HepG2 (cell line): ENCODE results near the gene PEAK1. TPM values are rescaled to one million over a fixed set of nuclear protein-coding genes. Genes with fewer than 3 reads are reported as not detected.

Experiments used
- GABPA ChIP-seq, 2 experiments: IDR thresholded peaks; 2 replicates each; pipeline ENCODE4 v1.6.1; 2011 to 2016; ENCODE audit warnings: low read depth in 2 of 2, low read length in 1 of 2, missing biosample characterization in 1 of 2, missing genetic modification characterization in 1 of 2
- JUN ChIP-seq: sonication (generic); formaldehyde crosslinking; IDR thresholded peaks from 2 replicates; pipeline ENCODE4 v1.4.0; 2020; ENCODE audit warnings: mild to moderate bottlenecking, missing genetic modification reagents
- KDM5B ChIP-seq: sonication (generic); formaldehyde crosslinking; IDR thresholded peaks from 2 replicates; pipeline ENCODE4 v1.4.0; 2020; ENCODE audit warnings: missing genetic modification reagents, mild to moderate bottlenecking, borderline replicate concordance
- MXI1 ChIP-seq: IDR thresholded peaks from 3 replicates; pipeline ENCODE4 v1.6.1; 2012; ENCODE audit warnings: low read depth, low read length, inconsistent platforms, borderline replicate concordance
- NCOA1 ChIP-seq: sonication (generic); formaldehyde crosslinking; IDR thresholded peaks from 2 replicates; pipeline ENCODE4 v1.9.0; 2021; ENCODE audit warnings: missing genetic modification reagents
- NFKB2 ChIP-seq: sonication (generic); formaldehyde crosslinking; IDR thresholded peaks from 2 replicates; pipeline ENCODE4 v1.4.0; 2020; ENCODE audit warnings: missing genetic modification reagents, borderline replicate concordance
- POGZ ChIP-seq: sonication (generic); formaldehyde crosslinking; IDR thresholded peaks from 2 replicates; pipeline ENCODE4 v1.4.0; 2020; ENCODE audit warnings: mild to moderate bottlenecking, missing genetic modification reagents
- PRDM15 ChIP-seq: sonication (generic); formaldehyde crosslinking; IDR thresholded peaks from 2 replicates; pipeline ENCODE4 v1.4.0; 2020; ENCODE audit warnings: missing genetic modification reagents
- RCOR2 ChIP-seq: IDR thresholded peaks from 2 replicates; pipeline ENCODE4 v1.6.1; 2016; ENCODE audit warnings: missing biosample characterization, missing genetic modification reagents
- SALL1 ChIP-seq: sonication (generic); formaldehyde crosslinking; IDR thresholded peaks from 2 replicates; pipeline ENCODE4 v1.8.0; 2022; ENCODE audit warnings: mild to moderate bottlenecking, missing genetic modification reagents
- SOX6 ChIP-seq, 2 experiments: fragments of 450-650 bp in 1 of 2; sonication (generic) in 1 of 2; formaldehyde crosslinking in 1 of 2; IDR thresholded peaks; 2 replicates each; pipeline versions ENCODE4 v1.4.0 to v1.6.1; 2017 to 2020; ENCODE audit warnings: antibody characterized with exemption in 1 of 2, mild to moderate bottlenecking in 1 of 2, missing genetic modification reagents in 1 of 2
- SP140L ChIP-seq: sonication (generic); formaldehyde crosslinking; IDR thresholded peaks from 2 replicates; pipeline ENCODE4 v1.4.0; 2020; ENCODE audit warnings: missing genetic modification reagents, borderline replicate concordance
- TBX2 ChIP-seq: sonication (generic); formaldehyde crosslinking; IDR thresholded peaks from 2 replicates; pipeline ENCODE4 v1.5.0; 2020; ENCODE audit warnings: missing genetic modification reagents, mild to moderate bottlenecking, borderline replicate concordance
- XRCC5 ChIP-seq: fragments of 200-400 bp; formaldehyde crosslinking; optimal IDR thresholded peaks from 2 replicates; pipeline ENCODE3; 2017; ENCODE audit warnings: mild to moderate bottlenecking, low read length
- ZFAT ChIP-seq: sonication (generic); formaldehyde crosslinking; conservative IDR thresholded peaks from 2 replicates; pipeline ENCODE4 v1.8.1; 2023; ENCODE audit warnings: missing genetic modification reagents, inconsistent platforms
- ZNF24 ChIP-seq: fragments of 450-650 bp; IDR thresholded peaks from 2 replicates; pipeline ENCODE4 v1.6.1; 2017; ENCODE audit warnings: antibody characterized with exemption, mild to moderate bottlenecking
- ZNF343 ChIP-seq: sonication (generic); formaldehyde crosslinking; IDR thresholded peaks from 2 replicates; pipeline ENCODE4 v1.4.0; 2020; ENCODE audit warnings: mild to moderate bottlenecking, missing genetic modification reagents
- ZNF441 ChIP-seq: sonication (generic); formaldehyde crosslinking; IDR thresholded peaks from 2 replicates; pipeline ENCODE4 v1.7.0; 2021; ENCODE audit warnings: missing genetic modification reagents, borderline replicate concordance
- ZNF644 ChIP-seq: IDR thresholded peaks from 2 replicates; pipeline ENCODE4 v1.6.1; 2016; ENCODE audit warnings: low read depth
- ZNF790 ChIP-seq: sonication (generic); formaldehyde crosslinking; IDR thresholded peaks from 2 replicates; pipeline ENCODE4 v1.8.0; 2022; ENCODE audit warnings: missing genetic modification reagents, mild to moderate bottlenecking, borderline replicate concordance
- polyA plus RNA-seq, 8 experiments: library from polyadenylated mRNA; depleted of rRNA in 3 of 8; stranded (reverse) in 7 of 8; unstranded in 1 of 8; fragments of >200 nt; fragmentation: Illumina TruSeq in 4 of 8; extraction: Trizol in 4 of 8; gene quantifications; 2 replicates each; pipeline versions ENCODE4 v1.2.1 to v1.2.3, GENCODE V29; 2011 to 2016; ENCODE audit warnings: low read depth in 4 of 8, missing spikeins in 1 of 8, mixed read lengths in 1 of 8; ENCODE audit not compliant: insufficient read depth in 1 of 8
- total RNA-seq, 5 experiments: library from RNA; depleted of rRNA; stranded (reverse); fragments of >200 nt; fragmentation: Illumina TruSeq; extraction: Trizol; gene quantifications; 2 replicates each; pipeline ENCODE4 v1.2.3, GENCODE V29; 2016; ENCODE audit warnings: low read depth in 1 of 5
- TF ChIP-seq, protein P1 (sequence below): IDR thresholded peaks from 2 replicates; pipeline ENCODE4 v1.6.1; 2016; ENCODE audit warnings: missing biosample characterization, missing genetic modification reagents, low read depth
- TF ChIP-seq, protein P2 (sequence below), 2 experiments: sonication (generic) in 1 of 2; formaldehyde crosslinking in 1 of 2; IDR thresholded peaks; 2 replicates each; pipeline versions ENCODE4 v1.4.0 to v1.6.1; 2018 to 2020; ENCODE audit warnings: missing genetic modification reagents in 2 of 2, borderline replicate concordance in 1 of 2, low read depth in 1 of 2, mild to moderate bottlenecking in 1 of 2, missing biosample characterization in 1 of 2

PEAK1 gene
- total and polyA plus RNA-seq, 2 of the 13 experiments (the other 11 are each of a cell fraction or from before 2014, with no cell fraction given), result 6.0 to 6.6 TPM

DNA sequence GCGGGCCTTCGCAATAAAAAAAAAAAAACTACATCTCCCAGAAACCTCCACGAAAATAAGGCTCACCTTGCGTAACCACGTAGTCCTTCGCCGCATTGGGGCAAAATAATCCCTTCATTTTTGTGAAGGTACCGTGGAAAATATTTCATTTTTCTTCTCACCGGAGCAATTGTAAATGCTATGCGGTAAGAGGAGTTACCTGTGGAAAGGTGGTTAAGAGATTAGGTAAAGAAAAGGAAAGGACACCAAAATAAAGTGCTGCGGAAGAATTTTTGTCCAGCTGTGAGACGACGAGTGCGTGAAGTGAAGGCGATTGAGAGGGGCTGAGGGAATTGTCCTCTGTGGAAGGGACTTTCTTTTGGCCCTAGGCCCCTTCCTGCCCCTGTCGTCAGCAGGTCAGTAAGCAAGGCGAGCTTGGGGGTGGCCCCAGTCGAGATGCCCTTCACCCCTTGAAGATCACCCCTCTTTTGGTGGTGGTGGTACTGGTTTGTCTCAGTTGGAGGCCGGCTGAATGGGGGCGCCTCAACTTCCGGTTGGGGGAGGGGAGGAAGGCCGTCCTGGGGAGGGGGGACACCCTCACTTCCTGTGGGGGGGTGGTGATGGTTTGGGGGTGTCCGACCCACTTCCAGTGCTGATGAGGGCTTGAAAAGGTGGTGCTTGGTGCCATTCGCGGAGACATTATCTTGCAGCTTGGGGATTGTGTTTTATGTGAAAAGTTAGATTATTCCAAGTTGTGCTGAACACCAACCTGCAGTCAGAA is 886 bp upstream of the PEAK1 start, which contains the start of gene HMG20A (continued):
- no peak for TF ChIP-seq SOX6 (IDR thresholded peaks at IDR 0.05)
- 0 out of 2 replicates have a peak, but pooled peaks have one; percentile 19 for TF ChIP-seq SOX6 (CRISPR knock-in tag; IDR thresholded peaks at IDR 0.05)
- TF ChIP-seq ZNF343 (CRISPR knock-in tag), result peak; percentile 66; the same call in 1 of the 2 replicates
- TF ChIP-seq KDM5B (CRISPR knock-in tag), result peak; percentile 67; the same call in 1 of the 2 replicates
- TF ChIP-seq ZFAT, result no peak
- peak; percentile 36; the same call in 1 of the 2 replicates for TF ChIP-seq NFKB2
- TF ChIP-seq NCOA1 (CRISPR knock-in tag), result 0 out of 2 replicates have a peak, but pooled peaks have one; percentile 22
- 0 out of 2 replicates have a peak, but pooled peaks have one; percentile 6 for TF ChIP-seq JUN (CRISPR knock-in tag)
- peak; percentile 65; the same call in 1 of the 2 replicates for TF ChIP-seq ZNF24
- peak; percentile 39; the same call in 1 of the 2 replicates for TF ChIP-seq SP140L (CRISPR knock-in tag)
- no peak for TF ChIP-seq ZNF790 (CRISPR knock-in tag)
- peak; percentile 78 for TF ChIP-seq GABPA (IDR thresholded peaks at IDR 0.05; ENCODE audit: low read depth, low read length)
- peak; percentile 93 for TF ChIP-seq GABPA (CRISPR knock-in tag; IDR thresholded peaks at IDR 0.05; ENCODE audit: low read depth)
- peak; percentile 13; the same call in 1 of the 2 replicates for TF ChIP-seq POGZ (CRISPR knock-in tag)
- peak; percentile 73 for TF ChIP-seq XRCC5
- no peak for TF ChIP-seq PRDM15 (CRISPR knock-in tag)
- TF ChIP-seq RCOR2 (CRISPR knock-in tag), result no peak
- TF ChIP-seq MXI1, result peak; percentile 41; the same call in 1 of the 3 replicates
- TF ChIP-seq, protein P1, sequence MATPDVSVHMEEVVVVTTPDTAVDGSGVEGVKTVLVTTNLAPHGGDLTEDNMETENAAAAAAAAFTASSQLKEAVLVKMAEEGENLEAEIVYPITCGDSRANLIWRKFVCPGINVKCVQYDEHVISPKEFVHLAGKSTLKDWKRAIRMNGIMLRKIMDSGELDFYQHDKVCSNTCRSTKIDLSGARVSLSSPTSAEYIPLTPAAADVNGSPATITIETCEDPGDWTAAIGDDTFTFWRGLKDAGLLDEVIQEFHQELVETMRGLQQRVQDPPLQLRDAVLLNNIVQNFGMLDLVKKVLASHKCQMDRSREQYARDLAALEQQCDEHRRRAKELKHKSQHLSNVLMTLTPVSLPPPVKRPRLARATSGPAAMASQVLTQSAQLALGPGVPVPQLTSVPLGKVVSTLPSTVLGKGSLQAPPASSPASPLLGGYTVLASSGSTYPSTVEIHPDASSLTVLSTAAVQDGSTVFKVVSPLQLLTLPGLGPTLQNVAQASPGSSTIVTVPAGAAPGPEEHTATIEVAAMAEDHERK (CRISPR knock-in tag), result peak; percentile 91
- TF ChIP-seq ZNF644 (CRISPR knock-in tag), result 0 out of 2 replicates have a peak, but pooled peaks have one; percentile 6
- TF ChIP-seq ZNF441, result 0 out of 2 replicates have a peak, but pooled peaks have one; percentile 32
- 0 out of 2 replicates have a peak, but pooled peaks have one; percentile 43 for TF ChIP-seq TBX2 (CRISPR knock-in tag)
- TF ChIP-seq, protein P2, sequence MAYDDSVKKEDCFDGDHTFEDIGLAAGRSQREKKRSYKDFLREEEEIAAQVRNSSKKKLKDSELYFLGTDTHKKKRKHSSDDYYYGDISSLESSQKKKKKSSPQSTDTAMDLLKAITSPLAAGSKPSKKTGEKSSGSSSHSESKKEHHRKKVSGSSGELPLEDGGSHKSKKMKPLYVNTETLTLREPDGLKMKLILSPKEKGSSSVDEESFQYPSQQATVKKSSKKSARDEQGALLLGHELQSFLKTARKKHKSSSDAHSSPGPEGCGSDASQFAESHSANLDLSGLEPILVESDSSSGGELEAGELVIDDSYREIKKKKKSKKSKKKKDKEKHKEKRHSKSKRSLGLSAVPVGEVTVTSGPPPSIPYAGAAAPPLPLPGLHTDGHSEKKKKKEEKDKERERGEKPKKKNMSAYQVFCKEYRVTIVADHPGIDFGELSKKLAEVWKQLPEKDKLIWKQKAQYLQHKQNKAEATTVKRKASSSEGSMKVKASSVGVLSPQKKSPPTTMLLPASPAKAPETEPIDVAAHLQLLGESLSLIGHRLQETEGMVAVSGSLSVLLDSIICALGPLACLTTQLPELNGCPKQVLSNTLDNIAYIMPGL (CRISPR knock-in tag; IDR thresholded peaks at IDR 0.05; ENCODE audit: borderline replicate concordance in 1 of 2, low read depth in 1 of 2), result peak; percentile 22 to 86
- peak; percentile 42; the same call in 1 of the 2 replicates for TF ChIP-seq SALL1 (CRISPR knock-in tag)
